GM12891 (cell line): ENCODE data around the gene CPVL.

Experiments
- POLR2A ChIP-seq: IDR thresholded peaks from 2 replicates; pipeline ENCODE4 v1.6.1; 2011; ENCODE audit warnings: low read depth, low read length, control low read depth
- POLR2AphosphoS5 ChIP-seq: IDR thresholded peaks from 2 replicates; pipeline ENCODE4 v1.6.1; 2011; ENCODE audit warnings: low read depth, low read length, control low read depth
- POU2F2 ChIP-seq: IDR thresholded peaks from 2 replicates; pipeline ENCODE4 v1.6.1; 2011; ENCODE audit warnings: low read depth, mild to moderate bottlenecking, control low read depth, low read length, moderate library complexity
- TAF1 ChIP-seq: IDR thresholded peaks from 2 replicates; pipeline ENCODE4 v1.6.1; 2011; ENCODE audit warnings: low read depth, low read length, control low read depth

- TF ChIP-seq POLR2A (no peak), POLR2AphosphoS5 (no peak), POU2F2 (no peak), TAF1 (no peak)
These were observed 19.5 kb downstream of the CPVL start for GRCh38 chr7:29126804-29127203.
